ENCODE measurements around the gene PARK7. TPM values are rescaled to one million over a fixed set of nuclear protein-coding genes. Genes with fewer than 3 reads are reported as not detected.

The PARK7 gene
- total RNA-seq, 1 donor from 2014 or later, result 187 TPM

DNA sequence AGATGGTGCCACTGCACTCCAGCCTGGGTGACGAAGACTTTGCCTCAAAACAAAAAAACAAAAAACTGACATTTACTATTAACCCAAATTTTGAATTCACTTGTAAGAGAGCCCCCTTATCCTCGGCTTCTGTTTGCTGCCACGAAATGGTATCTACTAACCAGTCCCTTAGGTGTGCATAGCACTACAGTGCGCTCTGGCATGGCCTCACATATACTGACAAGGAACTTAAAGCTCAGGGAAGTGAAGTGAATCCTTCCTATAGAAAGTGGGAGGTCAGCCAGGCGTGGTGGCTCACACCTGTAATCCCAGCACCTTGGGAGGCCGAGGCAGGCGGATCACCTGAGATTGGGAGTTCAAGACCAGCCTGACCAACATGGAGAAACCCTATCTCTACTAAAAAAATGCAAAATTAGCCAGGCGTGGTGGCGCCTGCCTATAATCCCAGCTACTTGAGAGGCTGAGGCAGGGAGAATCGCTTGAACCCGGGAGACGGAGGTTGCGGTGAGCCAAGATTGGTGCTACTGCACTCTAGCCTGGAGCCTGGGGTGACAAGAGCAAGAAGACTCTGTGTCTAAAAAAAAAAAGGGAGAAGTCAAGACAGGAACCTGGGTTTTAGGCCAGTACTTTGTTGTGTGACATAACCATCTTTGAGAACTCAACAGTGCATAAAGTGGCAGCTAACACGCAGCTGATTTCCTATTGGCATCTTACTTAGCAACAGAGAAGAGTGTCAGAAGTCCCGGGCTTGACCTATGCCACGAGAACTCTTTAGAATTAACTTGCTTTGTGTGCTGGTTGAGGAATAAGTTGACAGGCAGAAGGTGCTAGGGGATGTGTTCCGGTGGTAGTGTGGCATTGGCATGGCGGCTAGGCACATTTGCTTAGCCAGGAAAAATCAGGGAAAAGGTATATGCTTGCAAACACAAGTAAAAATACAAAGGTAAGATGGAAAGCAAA is 47.8 kb downstream of the PARK7 start:
- H3K27me3 ChIP-seq (ENCODE audit: low read depth), result no peaks in the 10 kb centered on the region
- intact Hi-C loops (cut with DNase I), result no loop called here
- H3K9me3 ChIP-seq, result no peaks in the 10 kb centered on the region
- H3K4me3 ChIP-seq, result no peak overlapping the region
- no peak for DNase-seq
- peaks cover 52% of the 10 kb centered on the region for H3K36me3 ChIP-seq
- no peak for ATAC-seq
- no peak overlapping the region for H3K27ac ChIP-seq
- H3K4me1 ChIP-seq, result peaks cover 40% of the 10 kb centered on the region
- TF ChIP-seq, protein P1, sequence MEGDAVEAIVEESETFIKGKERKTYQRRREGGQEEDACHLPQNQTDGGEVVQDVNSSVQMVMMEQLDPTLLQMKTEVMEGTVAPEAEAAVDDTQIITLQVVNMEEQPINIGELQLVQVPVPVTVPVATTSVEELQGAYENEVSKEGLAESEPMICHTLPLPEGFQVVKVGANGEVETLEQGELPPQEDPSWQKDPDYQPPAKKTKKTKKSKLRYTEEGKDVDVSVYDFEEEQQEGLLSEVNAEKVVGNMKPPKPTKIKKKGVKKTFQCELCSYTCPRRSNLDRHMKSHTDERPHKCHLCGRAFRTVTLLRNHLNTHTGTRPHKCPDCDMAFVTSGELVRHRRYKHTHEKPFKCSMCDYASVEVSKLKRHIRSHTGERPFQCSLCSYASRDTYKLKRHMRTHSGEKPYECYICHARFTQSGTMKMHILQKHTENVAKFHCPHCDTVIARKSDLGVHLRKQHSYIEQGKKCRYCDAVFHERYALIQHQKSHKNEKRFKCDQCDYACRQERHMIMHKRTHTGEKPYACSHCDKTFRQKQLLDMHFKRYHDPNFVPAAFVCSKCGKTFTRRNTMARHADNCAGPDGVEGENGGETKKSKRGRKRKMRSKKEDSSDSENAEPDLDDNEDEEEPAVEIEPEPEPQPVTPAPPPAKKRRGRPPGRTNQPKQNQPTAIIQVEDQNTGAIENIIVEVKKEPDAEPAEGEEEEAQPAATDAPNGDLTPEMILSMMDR (IDR thresholded peaks at IDR 0.05), result no peak

DNA sequence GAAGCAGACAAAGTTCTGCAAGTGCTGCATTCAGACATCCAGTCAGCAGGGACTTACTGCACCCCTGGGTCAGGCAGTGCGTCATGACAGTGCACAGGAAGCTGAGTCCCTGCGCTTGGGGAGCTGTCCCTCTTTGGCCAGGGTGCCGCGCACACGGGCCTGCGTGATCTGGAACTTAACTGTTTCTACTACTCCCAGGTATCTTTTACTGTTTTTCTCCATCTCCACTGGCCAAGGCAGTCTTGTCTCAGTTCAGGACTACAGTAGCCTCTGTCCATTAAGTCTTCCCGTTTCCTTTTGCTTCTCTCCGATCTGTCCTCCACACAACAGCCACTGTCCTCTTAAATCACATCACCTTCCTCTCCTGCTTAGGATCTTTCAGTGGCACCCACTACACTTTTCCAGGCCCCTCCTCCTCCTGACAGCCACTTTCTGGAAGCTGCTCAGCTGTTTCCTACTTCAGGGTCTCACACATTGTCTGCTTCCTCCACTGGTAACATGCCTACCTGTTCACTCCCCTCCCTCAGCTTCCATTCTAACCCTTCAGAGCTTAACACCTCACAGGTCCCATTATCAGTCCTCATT is 48.7 kb downstream of the PARK7 start:
- TF ChIP-seq, protein P1 (IDR thresholded peaks at IDR 0.05), result no peak
- Histone ChIP-seq H3K27ac (no peak overlapping the region), H3K4me1 (peaks cover 40% of the 10 kb centered on the region), H3K36me3 (peaks cover 59% of the 10 kb centered on the region), H3K4me3 (no peak overlapping the region), H3K27me3 (ENCODE audit: low read depth) (no peaks in the 10 kb centered on the region), H3K9me3 (no peaks in the 10 kb centered on the region)
- no peak for DNase-seq
- no peak for ATAC-seq
- intact Hi-C loops (cut with DNase I), result no loop called here

DNA sequence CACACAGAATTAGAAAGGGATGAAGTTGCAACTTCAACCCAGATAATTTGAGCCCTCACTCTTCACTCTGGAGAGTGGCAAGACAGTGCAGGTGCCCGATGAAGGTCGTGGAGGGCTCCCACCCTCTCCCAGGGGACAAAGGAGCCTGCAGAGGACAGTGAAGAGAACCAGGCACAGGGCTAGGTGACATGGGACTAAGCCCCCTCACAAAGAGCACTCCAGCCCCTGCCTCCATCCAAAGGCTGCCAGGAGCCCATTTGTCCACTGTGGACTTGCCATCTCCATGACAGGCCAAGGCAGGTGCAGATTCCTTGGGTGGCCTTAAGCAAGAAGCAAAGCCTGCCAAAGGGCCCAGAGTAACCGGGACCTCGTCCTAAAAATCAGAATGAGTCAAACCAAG is 49.5 kb downstream of the PARK7 start:
- TF ChIP-seq, protein P1 (IDR thresholded peaks at IDR 0.05), result no peak
- DNase-seq (no peak), ATAC-seq (no peak)
- intact Hi-C loops (cut with DNase I), result no loop called here
- no peak overlapping the region for H3K4me3 ChIP-seq
- no peaks in the 10 kb centered on the region for H3K9me3 ChIP-seq
- peaks cover 59% of the 10 kb centered on the region for H3K36me3 ChIP-seq
- H3K27me3 ChIP-seq (ENCODE audit: low read depth), result no peaks in the 10 kb centered on the region
- H3K27ac ChIP-seq, result no peak overlapping the region
- H3K4me1 ChIP-seq, result peaks cover 40% of the 10 kb centered on the region

- Histone ChIP-seq H3K36me3 (peaks cover 59% of the 10 kb centered on the region), H3K27ac (no peak overlapping the region), H3K4me3 (no peak overlapping the region), H3K4me1 (peaks cover 42% of the 10 kb centered on the region), H3K27me3 (ENCODE audit: low read depth) (no peaks in the 10 kb centered on the region), H3K9me3 (no peaks in the 10 kb centered on the region)
- intact Hi-C loops (cut with DNase I), result no loop called here
- no peak for ATAC-seq
- TF ChIP-seq, protein P1 (IDR thresholded peaks at IDR 0.05), result no peak
- DNase-seq, result no peak
These were observed 50.7 kb downstream of the PARK7 start for GRCh38 chr1:8011923-8012858.

- Histone ChIP-seq H3K27ac (no peak overlapping the region), H3K9me3 (no peaks in the 10 kb centered on the region), H3K4me1 (peaks cover 50% of the 10 kb centered on the region), H3K36me3 (peaks cover 59% of the 10 kb centered on the region), H3K4me3 (no peak overlapping the region), H3K27me3 (ENCODE audit: low read depth) (no peaks in the 10 kb centered on the region)
- no peak for ATAC-seq
- intact Hi-C loops (cut with DNase I), result no loop called here
- no peak for DNase-seq
- TF ChIP-seq, protein P1 (IDR thresholded peaks at IDR 0.05), result no peak
These were observed 51.4 kb downstream of the PARK7 start for GRCh38 chr1:8012955-8013354.

Data from lower lobe of right lung (tissue), 2 donors.